ENCODE results near the gene RAB29.
"Not testable (repeated sequence)": the region's sequence is repeated elsewhere in the genome, so short reads cannot be mapped to it uniquely, and the experiment has no call there.

The RAB29 gene

DNA sequence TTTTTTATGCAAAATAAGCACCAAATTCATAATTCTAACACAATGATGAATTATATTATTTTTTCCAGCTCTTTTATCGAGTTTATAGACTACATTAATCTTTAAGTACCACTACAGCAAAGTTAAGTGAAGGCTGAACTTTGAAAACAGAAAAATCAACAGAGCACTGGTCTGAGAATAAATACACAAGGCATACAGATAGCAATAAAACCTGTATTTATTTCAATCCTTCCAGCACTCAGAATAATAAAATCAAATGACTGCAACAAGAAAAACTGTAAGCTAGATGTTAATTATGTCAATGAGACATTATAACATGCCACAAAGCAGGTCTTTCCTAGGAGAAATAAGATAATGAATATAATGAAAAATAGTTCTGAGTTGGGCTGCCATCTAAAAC lies 49.8 kb downstream of the RAB29 start:
- no peak for DNase-seq (ENCODE audit: low spot score)

DNA sequence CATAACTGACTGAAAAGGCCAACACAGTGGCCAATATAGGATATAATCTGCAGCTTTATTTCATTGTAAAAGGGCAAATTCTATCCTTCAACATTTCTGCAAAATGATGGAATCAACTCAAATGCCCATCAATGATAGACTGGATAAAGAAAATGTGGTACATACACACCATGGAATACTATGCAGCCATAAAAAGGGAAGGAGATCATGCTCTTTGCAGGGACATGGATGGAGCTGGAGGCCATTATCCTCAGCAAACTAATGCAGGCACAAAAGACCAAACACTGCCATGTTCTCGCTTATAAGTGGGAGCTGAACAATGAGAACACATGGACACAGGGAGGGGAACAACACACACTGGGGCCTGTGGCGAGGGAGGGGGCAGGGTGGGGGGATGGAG lies 54.5 kb downstream of the RAB29 start:
- not testable (repeated sequence) for DNase-seq (ENCODE audit: low spot score)

DNA sequence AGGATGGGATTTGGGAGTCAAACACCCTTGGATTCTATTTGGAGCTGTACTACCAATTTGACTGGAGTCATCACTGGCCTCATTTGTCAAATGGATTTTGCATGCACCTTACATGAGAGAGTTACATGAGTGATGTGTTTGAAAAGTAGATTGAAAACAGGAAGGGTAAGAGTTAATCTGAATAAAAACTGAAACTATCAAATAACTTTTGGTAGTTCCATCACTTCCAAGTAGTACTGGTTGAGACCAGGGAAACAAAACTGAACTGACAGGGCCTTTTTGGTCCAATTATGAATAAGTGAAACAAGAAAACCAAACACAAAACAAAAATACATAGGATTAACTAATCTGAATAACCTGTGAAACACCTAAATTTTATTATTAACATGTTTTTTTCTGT lies 55.5 kb downstream of the RAB29 start:
- no peak for DNase-seq (ENCODE audit: low spot score)

DNA sequence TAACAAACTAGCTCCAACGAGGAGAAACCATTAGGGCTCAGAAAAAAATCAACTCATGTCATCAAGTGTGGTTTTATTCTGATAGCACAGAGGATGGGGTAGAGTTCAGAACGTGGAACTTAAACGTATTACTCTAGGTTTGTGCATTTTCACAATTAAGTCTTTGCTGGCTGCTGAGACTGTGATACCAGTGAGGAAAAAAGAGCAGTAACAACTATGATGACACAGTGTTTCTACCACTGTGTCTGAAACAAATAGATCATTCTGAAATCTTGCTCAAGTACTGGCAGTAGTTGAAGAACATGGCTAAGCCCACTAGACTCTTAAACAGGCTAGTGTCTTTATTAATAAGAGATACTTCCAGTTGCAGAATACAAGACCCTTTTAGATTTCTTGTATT lies 56.3 kb downstream of the RAB29 start:
- DNase-seq (ENCODE audit: low spot score) = no peak

Measured in kidney capillary endothelial cell (primary cell).